Motor neuron (in vitro differentiated cells): ENCODE measurements around the gene DISC1. TPM values are rescaled to one million over a fixed set of nuclear protein-coding genes. Genes with fewer than 3 reads are reported as not detected.
"Not testable (repeated sequence)": the region's sequence is repeated elsewhere in the genome, so short reads cannot be mapped to it uniquely, and the experiment has no call there.

Source experiments
- ATAC-seq, 8 experiments: fragments of 200-7000 bp; cut with Tn5 transposase; replicated peaks in 6 of 8; 2 replicates each; pipeline ENCODE4 v1.8.0; 2021; ENCODE audit warnings: mild to moderate bottlenecking in 8 of 8, moderate library complexity in 8 of 8
- H3K27ac ChIP-seq, 2 donors: fragments of 250-450 bp; sonication (Bioruptor Pico); 2 replicates each; pipeline ENCODE4 v1.9.0; 2021; ENCODE audit warnings: antibody characterized with exemption in 2 of 2, mild to moderate bottlenecking in 2 of 2, moderate library complexity in 1 of 2
- H3K4me1 ChIP-seq, 2 donors: fragments of 250-450 bp; sonication (Bioruptor Pico); replicated peaks in 1 of 2; 2 replicates each; pipeline ENCODE4 v1.6.1; 2021; ENCODE audit warnings: antibody characterized with exemption in 2 of 2, mild to moderate bottlenecking in 2 of 2, moderate library complexity in 1 of 2
- H3K4me3 ChIP-seq, 5 donors: fragments of 250-450 bp; sonication (Bioruptor Pico); 2 replicates each; pipeline ENCODE4 v1.9.0; 2021; ENCODE audit warnings: antibody characterized with exemption in 5 of 5, mild to moderate bottlenecking in 5 of 5, moderate library complexity in 4 of 5
- WGBS, 10 experiments: fragments of 450-650 bp; shearing (Covaris generic); methylation state at CpG; one replicate each; pipeline ENCODE4 v1.0.0; 2022; 5-methylcytosine and 5-hydroxymethylcytosine counted together
- in situ Hi-C, 9 experiments: fragments of 400-800 bp; cut with MboI; loops; one replicate each; pipeline ENCODE4 v1.15.0; 2021; ENCODE audit warnings: low sequenced_read_pairs in 9 of 9, low pct_unique_long_range_greater_than_20kb in 2 of 9; ENCODE audit not compliant: unreplicated experiment in 9 of 9
- total RNA-seq, 8 experiments: library from RNA; unstranded; fragments of 300-600 nt; gene quantifications; 2 replicates each; pipeline versions ENCODE4 v1.2.3 to v1.2.4, GENCODE V29; 2022

The DISC1 gene
- total RNA-seq, 8 experiments from 2014 or later: 1.2 to 13.5 (median 3.7) TPM

DNA sequence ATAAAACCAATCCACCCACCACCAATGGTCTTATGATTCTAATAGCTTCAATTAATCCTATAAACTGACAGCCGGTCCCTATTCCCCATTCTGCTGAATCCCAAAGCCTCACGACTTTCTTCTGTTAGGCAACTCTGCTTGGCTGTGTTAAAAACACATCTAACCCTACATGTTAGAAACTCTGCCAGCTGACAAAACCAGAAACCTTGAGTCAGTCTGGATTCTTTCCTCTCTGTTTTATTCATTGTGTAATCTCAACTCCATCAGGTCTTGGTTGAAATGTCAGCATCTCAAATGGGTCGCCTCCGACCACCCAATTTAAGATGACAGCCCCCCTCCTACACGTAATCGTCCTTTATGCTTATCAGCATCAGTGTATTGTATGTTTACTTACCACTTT lies 312.1 kb downstream of the DISC1 start:
- ATAC-seq: no peak
- Histone ChIP-seq H3K4me3 (no peak overlapping the region), H3K27ac (no peak overlapping the region), H3K4me1 (peaks cover 6 to 19% of the 10 kb centered on the region in 2 donors)
- 37 to 100% (median 90%) methylated on average over 1 to 6 of the region's 6 CpGs for WGBS, 10 experiments
- in situ Hi-C loops: no loop called here

DNA sequence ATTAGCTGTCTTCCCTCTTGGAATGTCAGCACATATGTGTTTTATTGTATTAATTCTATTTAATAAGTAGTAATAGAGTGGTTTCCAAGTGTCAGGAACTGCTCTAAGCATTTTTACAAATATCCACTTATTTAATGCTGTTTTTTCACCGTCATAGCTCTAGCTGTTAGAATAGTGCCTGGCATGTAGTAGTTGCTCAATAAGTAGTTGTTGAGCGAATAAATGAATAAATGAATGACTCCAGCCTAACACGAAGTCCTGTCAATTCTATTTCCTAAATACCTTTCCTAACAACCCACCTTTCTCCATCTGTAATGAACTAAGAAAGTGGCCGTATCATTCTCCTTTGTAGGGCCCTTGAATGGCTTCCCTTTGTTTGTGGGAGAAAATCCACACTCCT lies 312.5 kb downstream of the DISC1 start:
- peaks cover 6 to 19% of the 10 kb centered on the region in 2 donors for H3K4me1 ChIP-seq
- no peak overlapping the region for H3K4me3 ChIP-seq
- in situ Hi-C loops: no loop called here
- no peak overlapping the region for H3K27ac ChIP-seq
- WGBS, 10 experiments: 40 to 100% (median 85%) methylated on average over 1 to 4 of the region's 4 CpGs; no CpG with 5 or more reads in 1 of the 10 experiments
- ATAC-seq: no peak

DNA sequence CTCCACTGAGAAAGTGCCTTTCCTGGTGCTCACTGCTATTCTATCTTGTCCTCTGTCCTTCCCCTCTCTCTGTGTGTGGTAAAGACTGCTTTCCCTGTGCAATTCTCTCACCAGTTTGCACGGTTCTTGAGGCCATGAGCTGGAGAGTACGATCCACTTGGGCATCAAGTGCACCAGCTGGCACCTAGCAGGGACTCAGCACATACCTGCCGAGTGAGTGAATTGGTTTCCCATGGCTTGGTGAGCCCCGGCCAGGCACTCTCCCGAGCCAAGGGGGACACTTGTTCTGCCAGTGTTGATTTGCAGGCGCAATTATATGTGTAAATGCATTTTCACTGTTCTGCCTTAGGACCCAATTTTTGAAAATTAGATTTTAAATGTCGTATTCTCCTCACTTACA lies 313.5 kb downstream of the DISC1 start:
- ATAC-seq: no peak
- 57 to 98% (median 87%) methylated on average over 1 to 7 of the region's 7 CpGs; no CpG with 5 or more reads in 2 of the 10 experiments for WGBS, 10 experiments
- Histone ChIP-seq H3K27ac (no peak overlapping the region), H3K4me1 (peaks cover 6 to 14% of the 10 kb centered on the region in 2 donors), H3K4me3 (no peak overlapping the region)
- in situ Hi-C loops: no loop called here

DNA sequence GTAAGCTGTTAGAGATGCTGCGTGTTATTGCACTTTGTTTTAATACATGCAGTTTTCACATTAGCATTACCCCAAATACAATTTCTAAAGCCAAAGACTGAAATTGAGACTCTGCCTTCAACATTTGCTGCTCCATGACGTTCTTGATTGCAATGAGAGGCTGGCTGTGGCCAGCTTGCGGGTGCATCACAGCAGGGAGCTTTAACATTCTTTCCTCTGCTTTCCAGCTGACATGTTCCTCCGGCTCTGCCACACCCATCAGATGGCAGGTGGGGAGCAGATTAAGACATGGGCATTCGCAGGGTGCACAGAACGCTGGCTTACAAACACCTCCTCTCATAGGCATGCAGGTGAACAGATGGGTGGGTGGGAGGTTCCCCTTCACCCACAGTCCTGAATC lies 314.1 kb downstream of the DISC1 start:
- Histone ChIP-seq H3K4me1 (peaks cover 6 to 16% of the 10 kb centered on the region in 2 donors), H3K4me3 (no peak overlapping the region), H3K27ac (no peak overlapping the region)
- in situ Hi-C loops: no loop called here
- WGBS, 10 experiments: 50 to 100% (median 86%) methylated on average over 1 to 6 of the region's 6 CpGs; no CpG with 5 or more reads in 1 of the 10 experiments
- ATAC-seq: no peak

DNA sequence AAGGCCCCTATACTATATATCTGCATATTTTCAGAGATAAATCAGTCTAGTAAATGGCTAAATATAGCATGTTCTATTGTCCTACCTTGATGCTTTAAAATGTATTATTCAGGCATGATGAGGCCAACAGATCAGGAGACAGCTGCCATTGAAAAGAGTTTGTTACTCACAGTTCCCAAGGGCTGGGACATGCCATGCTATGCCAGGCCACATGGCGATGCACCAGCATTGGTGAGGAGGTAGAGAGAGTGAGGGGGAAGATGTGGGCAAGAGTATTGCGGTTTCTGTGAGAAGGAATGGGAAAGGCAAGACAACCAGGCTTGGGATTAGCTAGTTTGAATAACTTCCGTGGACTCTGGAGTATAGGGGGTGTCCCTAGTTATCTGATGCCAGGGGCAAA lies 316.5 kb downstream of the DISC1 start:
- in situ Hi-C loops: no loop called here
- WGBS, 10 experiments: 29 to 100% (median 98%) methylated on average over 1 to 3 of the region's 3 CpGs; no CpG with 5 or more reads in 4 of the 10 experiments
- no peak overlapping the region for H3K27ac ChIP-seq
- H3K4me3 ChIP-seq: no peak overlapping the region
- ATAC-seq: no peak
- H3K4me1 ChIP-seq: peaks cover 0 to 5% of the 10 kb centered on the region in 2 donors

DNA sequence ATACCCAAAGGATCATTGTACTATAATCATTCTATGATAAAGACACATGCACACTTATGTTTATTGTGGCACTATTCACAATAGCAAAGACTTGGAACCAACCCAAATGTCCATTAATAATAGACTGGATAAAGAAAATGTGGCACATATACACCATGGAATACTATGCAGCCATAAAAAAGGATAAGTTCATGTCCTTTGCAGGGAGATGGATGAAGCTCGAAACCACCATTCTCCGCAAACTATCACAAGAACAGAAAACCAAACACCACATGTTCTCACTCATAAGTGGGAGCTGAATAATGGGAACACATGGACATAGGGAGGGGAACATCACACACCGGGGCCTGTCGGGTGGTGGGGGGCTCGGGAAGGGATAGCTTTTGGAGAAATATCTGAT lies 321.5 kb downstream of the DISC1 start:
- in situ Hi-C loops: not testable (repeated sequence)
- 76 to 100% (median 90%) methylated on average over 1 to 5 of the region's 5 CpGs; no CpG with 5 or more reads in 6 of the 10 experiments for WGBS, 10 experiments

DNA sequence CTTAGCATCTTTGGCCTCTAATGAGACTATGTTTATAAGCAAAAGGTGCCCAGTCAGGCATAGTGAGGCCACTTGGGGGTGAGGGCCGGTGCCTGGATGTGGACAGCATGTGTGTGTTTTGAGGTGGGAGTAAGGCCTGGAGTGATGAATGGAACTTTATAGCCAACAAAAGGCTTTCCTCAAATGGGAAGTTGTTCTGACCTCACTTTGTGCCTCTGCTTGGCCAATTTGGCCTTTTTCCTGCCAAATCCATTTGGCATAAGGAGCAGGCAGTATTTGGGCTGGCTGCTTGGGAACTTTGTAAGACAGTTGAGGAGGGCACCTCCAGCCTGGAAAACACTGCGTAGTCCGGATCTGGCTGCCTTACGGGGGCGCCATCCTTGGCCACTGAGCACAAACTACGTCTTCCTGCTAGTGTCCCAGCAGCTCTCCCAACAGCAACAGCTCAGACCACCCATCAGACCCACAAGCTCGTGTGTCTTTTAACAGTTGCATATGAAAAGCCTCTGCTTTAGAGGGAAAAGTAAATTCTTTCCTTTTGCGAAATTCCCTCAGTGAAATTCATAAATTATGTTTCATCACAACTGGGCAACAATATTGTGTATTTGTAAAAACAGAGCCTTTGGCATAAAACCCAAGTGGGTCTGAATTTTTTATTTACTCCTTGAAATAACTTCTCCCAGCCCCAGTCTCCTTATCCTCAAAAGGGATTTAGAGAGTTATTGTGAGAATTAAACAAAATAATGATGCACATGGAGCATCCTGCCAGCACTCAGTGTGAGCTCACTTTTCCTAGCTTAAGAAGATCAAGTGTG lies 322.9 kb downstream of the DISC1 start:
- 0 to 80% (median 73%) methylated on average over 1 to 8 of the region's 8 CpGs; no CpG with 5 or more reads in 3 of the 10 experiments for WGBS, 10 experiments
- in situ Hi-C loops: no loop called here
- ATAC-seq: no peak
- H3K4me1 ChIP-seq: peaks cover 12 to 13% of the 10 kb centered on the region in 2 donors
- no peak overlapping the region for H3K4me3 ChIP-seq
- no peak overlapping the region for H3K27ac ChIP-seq

More for the DNA sequence above, 321.5 kb downstream of the DISC1 start:
- peaks cover 12 to 13% of the 10 kb centered on the region in 2 donors for H3K4me1 ChIP-seq
- ATAC-seq, H3K27ac ChIP-seq, H3K4me3 ChIP-seq: not testable (repeated sequence)

DNA sequence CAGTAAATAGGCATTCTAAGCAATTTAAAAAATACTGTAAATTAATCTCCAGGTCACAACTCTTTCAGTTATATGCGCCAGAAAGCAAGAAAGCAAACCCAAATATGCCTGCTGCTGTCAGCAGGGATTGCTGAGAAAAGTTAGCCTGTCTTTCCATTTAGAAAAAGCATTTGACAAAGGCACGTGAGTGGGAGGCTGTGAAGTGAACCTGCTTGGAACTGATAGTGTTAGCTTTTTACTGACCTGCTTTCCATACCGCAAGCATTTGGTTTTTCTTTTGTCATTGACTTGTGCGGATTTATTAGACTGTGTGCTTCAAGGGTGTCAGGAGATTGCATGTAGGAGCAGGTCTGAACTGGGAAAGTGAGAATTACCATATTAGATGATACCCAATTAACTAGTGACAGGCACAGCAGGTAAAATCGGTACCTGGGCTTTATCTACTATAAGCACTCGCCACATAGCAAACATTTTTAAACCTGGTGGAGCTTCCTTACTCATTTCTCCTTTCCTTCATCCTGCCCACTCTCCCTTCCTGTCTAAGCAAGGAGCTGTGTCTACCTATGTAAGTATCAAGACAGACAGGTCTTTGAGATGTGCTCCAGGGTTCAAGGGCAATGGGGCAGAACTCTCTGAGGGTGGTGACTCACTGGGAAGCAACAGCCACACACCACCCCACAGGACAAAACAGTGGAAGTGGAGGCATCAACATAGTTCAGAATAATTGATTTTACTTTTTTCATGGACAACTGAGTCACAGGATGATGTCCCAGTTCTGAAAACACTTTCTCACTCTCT lies 323.9 kb downstream of the DISC1 start:
- Histone ChIP-seq H3K4me3 (no peak overlapping the region), H3K27ac (no peak overlapping the region), H3K4me1 (peaks cover 8 to 12% of the 10 kb centered on the region in 2 donors)
- ATAC-seq: peak in 4 of 8 experiments; percentile 40 to 74 (median 70)
- in situ Hi-C loops: no loop called here
- WGBS, 10 experiments: 33 to 88% (median 71%) methylated on average over 1 to 6 of the region's 6 CpGs; no CpG with 5 or more reads in 1 of the 10 experiments

DNA sequence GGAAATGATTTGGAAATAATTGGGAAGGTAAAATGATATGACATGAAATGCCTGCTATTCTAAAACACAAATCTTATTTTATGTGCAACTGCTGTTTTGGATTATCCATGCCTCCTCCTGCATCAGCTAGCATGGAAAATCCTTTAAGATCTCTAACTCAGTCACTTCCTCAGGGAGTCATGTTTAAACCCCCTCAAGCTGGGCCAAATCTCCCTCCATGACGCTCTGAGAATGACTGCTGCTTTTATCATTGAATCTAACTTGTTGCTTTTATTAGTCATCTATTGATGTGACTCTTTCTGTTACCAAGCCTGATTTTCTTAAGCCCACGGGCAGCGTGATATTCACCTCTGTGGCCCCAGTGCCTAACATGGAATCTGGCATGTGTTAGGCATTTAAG lies 324.8 kb downstream of the DISC1 start:
- WGBS, 10 experiments: 0 to 96% (median 67%) methylated on average over 1 to 3 of the region's 3 CpGs; no CpG with 5 or more reads in 3 of the 10 experiments
- no peak for ATAC-seq

DNA sequence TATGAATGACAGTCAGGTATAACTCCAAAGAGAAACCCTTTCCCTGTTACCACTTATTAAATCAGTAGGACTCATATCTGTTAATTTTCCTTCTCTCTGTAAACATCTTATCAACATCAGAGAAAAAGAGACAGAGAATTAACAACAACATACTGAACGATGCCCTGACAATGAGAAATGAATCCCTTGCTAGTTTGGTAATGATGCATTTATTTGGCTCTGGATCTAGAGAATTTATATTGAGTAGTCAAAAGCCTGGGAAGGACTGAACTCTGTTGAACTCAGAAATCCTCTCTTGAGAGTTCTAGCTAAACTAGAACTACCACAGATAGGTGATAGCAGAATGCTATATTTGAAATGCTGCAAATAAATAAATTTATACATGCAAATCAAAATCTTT lies 325.6 kb downstream of the DISC1 start:
- no peak for ATAC-seq
- Histone ChIP-seq H3K4me3 (no peak overlapping the region), H3K4me1 (peaks cover 8 to 12% of the 10 kb centered on the region in 2 donors), H3K27ac (no peak overlapping the region)
- in situ Hi-C loops: no loop called here
- 8 to 100% (median 66%) methylated on average over 1 of the region's 1 CpG for WGBS, 10 experiments

More for the DNA sequence above, 324.8 kb downstream of the DISC1 start:
- no peak overlapping the region for H3K27ac ChIP-seq
- peaks cover 8 to 12% of the 10 kb centered on the region in 2 donors for H3K4me1 ChIP-seq
- no peak overlapping the region for H3K4me3 ChIP-seq
- in situ Hi-C loops: no loop called here

DNA sequence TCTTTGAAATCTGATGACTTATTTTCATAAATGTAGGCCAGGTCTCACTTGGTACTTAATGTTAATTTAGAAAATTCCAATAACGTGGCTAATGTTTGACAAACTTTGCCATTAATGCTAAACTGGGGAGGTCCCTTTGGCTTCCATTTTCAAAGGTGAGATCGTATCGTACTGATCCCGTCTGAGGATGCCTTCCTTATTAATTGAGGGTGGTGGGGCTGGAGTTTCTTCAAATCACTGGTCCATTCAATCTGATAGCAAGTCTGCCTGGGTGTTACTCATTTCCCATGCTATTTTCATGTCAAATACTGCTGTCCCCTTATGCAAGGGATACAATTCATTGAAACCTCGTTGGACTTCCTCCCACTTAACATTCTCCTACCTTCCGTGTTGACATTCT lies 327.1 kb downstream of the DISC1 start:
- no peak for ATAC-seq
- H3K4me1 ChIP-seq: peaks cover 8 to 12% of the 10 kb centered on the region in 2 donors
- no peak overlapping the region for H3K27ac ChIP-seq
- in situ Hi-C loops: no loop called here
- no peak overlapping the region for H3K4me3 ChIP-seq
- WGBS, 10 experiments: 65 to 100% (median 88%) methylated on average over 1 to 6 of the region's 6 CpGs; no CpG with 5 or more reads in 1 of the 10 experiments

DNA sequence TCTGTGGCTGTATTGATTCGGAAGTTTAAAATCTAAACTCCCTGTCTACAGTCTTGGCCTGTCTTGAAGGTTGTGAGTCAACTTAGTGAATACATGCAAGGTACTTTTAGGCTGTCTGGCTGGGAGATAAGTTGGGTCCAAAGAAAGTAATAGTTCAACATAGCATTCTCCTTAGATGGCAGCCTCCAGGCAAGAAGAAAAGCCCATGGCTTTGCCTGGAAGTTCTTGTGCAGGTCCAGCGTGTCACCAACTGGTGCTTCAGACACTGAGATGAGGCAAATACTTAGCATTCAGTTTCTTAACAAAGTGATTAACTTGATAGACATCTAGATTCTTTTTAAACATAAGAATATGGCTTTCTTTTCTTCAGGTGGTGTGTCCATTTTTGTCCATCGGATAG lies 328.2 kb downstream of the DISC1 start:
- WGBS, 10 experiments: 67 to 100% (median 92%) methylated on average over 1 to 3 of the region's 3 CpGs; no CpG with 5 or more reads in 4 of the 10 experiments

DNA sequence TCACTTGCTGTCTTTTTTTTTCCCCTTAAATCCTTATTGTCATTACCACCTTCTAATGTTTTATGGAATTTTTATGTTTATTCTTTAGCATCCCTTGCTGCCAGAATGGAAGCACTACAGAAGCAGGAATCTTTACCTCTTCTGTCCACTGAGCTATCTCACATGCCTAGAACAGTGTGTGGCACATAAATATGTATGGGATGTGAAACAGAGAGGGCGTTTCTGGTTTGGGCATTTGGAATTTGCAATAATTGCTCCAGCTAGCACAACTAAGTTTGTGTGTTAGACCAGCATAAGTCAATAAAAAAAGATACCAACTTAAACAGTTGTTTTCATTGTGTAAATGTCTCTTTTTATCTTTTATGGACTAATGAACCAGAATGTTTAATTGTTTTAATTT lies 330.8 kb downstream of the DISC1 start:
- Histone ChIP-seq H3K4me3 (no peak overlapping the region), H3K27ac (no peak overlapping the region), H3K4me1 (peaks cover 0 to under 1% of the 10 kb centered on the region in 2 donors)
- peak in 3 of 8 experiments; percentile 64 to 75 (median 66) for ATAC-seq
- in situ Hi-C loops: no loop called here
- 0 to 100% (median 57%) methylated on average over 1 of the region's 1 CpG; no CpG with 5 or more reads in 2 of the 10 experiments for WGBS, 10 experiments

More for the DNA sequence above, 328.2 kb downstream of the DISC1 start:
- Histone ChIP-seq H3K4me1 (peaks cover 8 to 11% of the 10 kb centered on the region in 2 donors), H3K4me3 (no peak overlapping the region), H3K27ac (no peak overlapping the region)
- ATAC-seq: no peak
- in situ Hi-C loops: no loop called here
